ENCODE measurements around the gene CFDP1. TPM values are rescaled to one million over a fixed set of nuclear protein-coding genes. Genes with fewer than 3 reads are reported as not detected.

The CFDP1 gene
- total RNA-seq, 1 experiment from 2014 or later = 77.6 TPM

DNA sequence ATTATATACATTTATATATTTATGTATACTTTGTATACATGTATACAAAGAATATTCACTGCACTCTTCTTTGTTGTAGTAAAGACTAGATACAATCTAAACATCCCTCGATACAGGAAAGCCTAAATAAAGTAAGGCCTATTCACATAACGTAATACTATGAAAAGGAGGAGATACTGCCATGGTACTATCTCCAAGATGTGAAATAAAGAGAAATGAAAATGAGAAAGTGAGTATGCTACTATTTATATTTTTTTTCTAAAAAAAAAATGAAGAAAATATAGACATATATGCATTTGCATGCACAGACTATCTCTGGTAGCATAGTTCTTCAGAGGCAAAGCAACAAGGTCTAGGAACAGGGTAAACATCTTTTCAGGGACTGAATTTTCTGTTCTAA, 19.4 kb downstream of the CFDP1 start:
- Mint-ChIP-seq H3K36me3 (ENCODE audit: insufficient read depth, unreplicated experiment) (peaks cover 38% of the 10 kb centered on the region), H3K4me1 (ENCODE audit: low read depth, unreplicated experiment) (peaks cover 7% of the 10 kb centered on the region), H3K27me3 (ENCODE audit: insufficient read depth, unreplicated experiment) (no peaks in the 10 kb centered on the region), H3K4me3 (ENCODE audit: unreplicated experiment) (no peak overlapping the region), H3K27ac (ENCODE audit: unreplicated experiment) (no peak overlapping the region), H3K9me3 (ENCODE audit: unreplicated experiment) (no peaks in the 10 kb centered on the region)
- no peak for DNase-seq
- TF ChIP-seq, protein P1, sequence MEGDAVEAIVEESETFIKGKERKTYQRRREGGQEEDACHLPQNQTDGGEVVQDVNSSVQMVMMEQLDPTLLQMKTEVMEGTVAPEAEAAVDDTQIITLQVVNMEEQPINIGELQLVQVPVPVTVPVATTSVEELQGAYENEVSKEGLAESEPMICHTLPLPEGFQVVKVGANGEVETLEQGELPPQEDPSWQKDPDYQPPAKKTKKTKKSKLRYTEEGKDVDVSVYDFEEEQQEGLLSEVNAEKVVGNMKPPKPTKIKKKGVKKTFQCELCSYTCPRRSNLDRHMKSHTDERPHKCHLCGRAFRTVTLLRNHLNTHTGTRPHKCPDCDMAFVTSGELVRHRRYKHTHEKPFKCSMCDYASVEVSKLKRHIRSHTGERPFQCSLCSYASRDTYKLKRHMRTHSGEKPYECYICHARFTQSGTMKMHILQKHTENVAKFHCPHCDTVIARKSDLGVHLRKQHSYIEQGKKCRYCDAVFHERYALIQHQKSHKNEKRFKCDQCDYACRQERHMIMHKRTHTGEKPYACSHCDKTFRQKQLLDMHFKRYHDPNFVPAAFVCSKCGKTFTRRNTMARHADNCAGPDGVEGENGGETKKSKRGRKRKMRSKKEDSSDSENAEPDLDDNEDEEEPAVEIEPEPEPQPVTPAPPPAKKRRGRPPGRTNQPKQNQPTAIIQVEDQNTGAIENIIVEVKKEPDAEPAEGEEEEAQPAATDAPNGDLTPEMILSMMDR (IDR thresholded peaks at IDR 0.05; ENCODE audit: insufficient read depth in 1 of 2, low read depth in 1 of 2, low read length in 1 of 2, severe bottlenecking in 1 of 2, unreplicated experiment in 1 of 2) = no peak
- Histone ChIP-seq H3K4me1 (no peaks in the 10 kb centered on the region), H3K4me3 (ENCODE audit: low read depth, low read length) (no peak overlapping the region), H3K9me3 (no peaks in the 10 kb centered on the region), H3K27me3 (replicated peaks; ENCODE audit: control insufficient read depth, insufficient read depth, low read length) (no peaks in the 10 kb centered on the region), H3K36me3 (ENCODE audit: control insufficient read depth, insufficient read depth, low read length) (peaks cover 2% of the 10 kb centered on the region; the same call in 1 of the 2 replicates)
- CTCF ChIA-PET = no interaction called here
- intact Hi-C loops (cut with micrococcal nuclease; ENCODE audit: unreplicated experiment) = no loop called here
- no TSS peak for BruUV-seq (replicated peaks)
- POLR2A ChIA-PET = no interaction called here

DNA sequence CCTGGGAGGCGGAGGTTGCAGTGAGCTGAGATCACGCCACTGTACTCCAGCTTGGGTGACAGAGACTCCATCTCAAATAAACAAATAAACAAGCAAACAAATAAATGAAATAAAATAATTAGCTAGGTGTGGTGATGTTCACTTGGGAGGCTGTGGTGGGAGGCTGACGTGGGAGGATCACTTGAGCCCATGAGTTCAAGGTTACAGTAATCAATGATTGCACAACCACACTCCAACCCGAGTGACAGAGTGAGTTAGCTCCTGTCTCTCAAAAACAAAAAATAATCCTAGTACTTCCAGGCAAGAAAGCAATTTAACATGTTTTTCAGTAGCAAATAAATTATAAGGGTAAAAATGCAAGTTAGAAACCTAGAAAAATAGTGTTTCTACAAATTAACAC, 26.4 kb downstream of the CFDP1 start:
- no peaks in the 10 kb centered on the region for H3K27me3 Mint-ChIP-seq (ENCODE audit: insufficient read depth, unreplicated experiment)
- Histone ChIP-seq H3K27me3 (replicated peaks; ENCODE audit: control insufficient read depth, insufficient read depth, low read length) (no peaks in the 10 kb centered on the region), H3K4me1 (no peaks in the 10 kb centered on the region), H3K9me3 (no peaks in the 10 kb centered on the region), H3K4me3 (ENCODE audit: low read depth, low read length) (no peak overlapping the region), H3K36me3 (ENCODE audit: control insufficient read depth, insufficient read depth, low read length) (peaks cover 3% of the 10 kb centered on the region)
- intact Hi-C loops (cut with micrococcal nuclease; ENCODE audit: unreplicated experiment) = no loop called here
- no peaks in the 10 kb centered on the region for H3K4me1 Mint-ChIP-seq (ENCODE audit: low read depth, unreplicated experiment)
- ChIA-PET POLR2A (no interaction called here), CTCF (no interaction called here)
- H3K9me3 Mint-ChIP-seq (ENCODE audit: unreplicated experiment) = no peaks in the 10 kb centered on the region
- H3K4me3 Mint-ChIP-seq (ENCODE audit: unreplicated experiment) = no peak overlapping the region
- H3K36me3 Mint-ChIP-seq (ENCODE audit: insufficient read depth, unreplicated experiment) = peaks cover 49% of the 10 kb centered on the region
- TF ChIP-seq, protein P1 (IDR thresholded peaks at IDR 0.05; ENCODE audit: insufficient read depth in 1 of 2, low read depth in 1 of 2, low read length in 1 of 2, severe bottlenecking in 1 of 2, unreplicated experiment in 1 of 2) = no peak
- BruUV-seq (replicated peaks) = no TSS peak
- no peak for DNase-seq
- H3K27ac Mint-ChIP-seq (ENCODE audit: unreplicated experiment) = no peak overlapping the region

DNA sequence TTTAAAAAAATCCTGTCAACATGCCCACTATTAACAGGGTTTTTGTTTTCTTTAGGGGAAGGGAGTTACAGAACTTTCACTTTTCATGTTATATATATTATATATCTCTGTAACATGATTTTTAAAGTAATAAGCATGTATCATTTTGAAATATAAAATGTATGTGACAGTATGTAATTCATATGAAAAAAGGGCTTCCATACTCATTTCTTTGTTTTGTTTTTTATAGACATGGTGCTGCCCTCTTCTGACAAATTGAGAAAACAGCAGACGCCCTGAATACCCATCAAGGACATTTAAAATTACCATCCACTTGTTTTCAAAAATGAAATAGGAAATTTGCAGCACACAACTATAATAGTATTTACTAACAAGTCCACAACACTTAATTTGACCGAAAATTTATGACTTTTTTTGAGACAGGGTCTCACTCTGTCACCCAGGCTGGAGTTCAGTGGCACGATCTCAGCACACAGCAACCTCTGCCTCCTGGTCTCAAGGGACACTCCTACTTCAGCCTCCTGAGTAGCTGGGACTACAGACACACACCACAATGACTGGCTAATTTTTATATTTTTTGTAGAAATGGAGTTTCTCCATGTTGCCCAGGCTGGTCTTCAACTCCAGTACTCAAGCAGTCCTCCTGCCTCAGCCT, 30.4 kb downstream of the CFDP1 start:
- Mint-ChIP-seq H3K36me3 (ENCODE audit: insufficient read depth, unreplicated experiment) (peaks cover 29% of the 10 kb centered on the region), H3K27ac (ENCODE audit: unreplicated experiment) (no peak overlapping the region), H3K4me1 (ENCODE audit: low read depth, unreplicated experiment) (no peaks in the 10 kb centered on the region), H3K4me3 (ENCODE audit: unreplicated experiment) (no peak overlapping the region), H3K9me3 (ENCODE audit: unreplicated experiment) (no peaks in the 10 kb centered on the region), H3K27me3 (ENCODE audit: insufficient read depth, unreplicated experiment) (no peaks in the 10 kb centered on the region)
- CTCF ChIA-PET = interaction anchor here (1.5 kb wide), 1 partner anchor 18 kb away, joined by 4 read pairs; no protein-coding TSS in a partner anchor
- DNase-seq = peak in 1 of 2 experiments; percentile 41
- Histone ChIP-seq H3K4me1 (no peaks in the 10 kb centered on the region), H3K36me3 (ENCODE audit: control insufficient read depth, insufficient read depth, low read length) (peaks cover 5% of the 10 kb centered on the region), H3K4me3 (ENCODE audit: low read depth, low read length) (no peak overlapping the region), H3K27me3 (replicated peaks; ENCODE audit: control insufficient read depth, insufficient read depth, low read length) (no peaks in the 10 kb centered on the region), H3K9me3 (no peaks in the 10 kb centered on the region)
- POLR2A ChIA-PET = no interaction called here
- TF ChIP-seq, protein P1 (IDR thresholded peaks at IDR 0.05; ENCODE audit: insufficient read depth in 1 of 2, low read depth in 1 of 2, low read length in 1 of 2, severe bottlenecking in 1 of 2, unreplicated experiment in 1 of 2) = peak; percentile 80 to 85
- intact Hi-C loops (cut with micrococcal nuclease; ENCODE audit: unreplicated experiment) = loop anchor here (1.0 kb wide), 2 partner anchors 169 to 204 kb away; no protein-coding TSS in a partner anchor
- BruUV-seq (replicated peaks) = no TSS peak

All from Caco-2 (cell line).